BLaER1 treated with 17β-estradiol and CSF1 and Interleukin-3, amounts not matched to agents 10 nM and 100 nM (cell line): ENCODE data around the gene TMED7.
"Not testable (repeated sequence)": the region's sequence is repeated elsewhere in the genome, so short reads cannot be mapped to it uniquely, and the experiment has no call there.

ENCODE experiments used
- H3K27ac ChIP-seq, 11 experiments: shearing (Covaris generic); formaldehyde crosslinking; 2 replicates each; pipeline ENCODE4 v1.8.1; 2022
- H3K27me3 ChIP-seq, 11 experiments: shearing (Covaris generic); formaldehyde crosslinking; 2 replicates each; pipeline ENCODE4 v1.8.1; 2022
- H3K36me3 ChIP-seq, 11 experiments: shearing (Covaris generic); formaldehyde crosslinking; 2 replicates each; pipeline ENCODE4 v1.8.1; 2022
- H3K4me1 ChIP-seq, 10 experiments: shearing (Covaris generic); formaldehyde crosslinking; 2 replicates each; pipeline ENCODE4 v1.8.1; 2022
- H3K4me2 ChIP-seq, 11 experiments: shearing (Covaris generic); formaldehyde crosslinking; 2 replicates each; pipeline ENCODE4 v1.8.1; 2022
- H3K4me3 ChIP-seq, 10 experiments: shearing (Covaris generic); formaldehyde crosslinking; 2 replicates each; pipeline ENCODE4 v1.8.1; 2022
- H3K9ac ChIP-seq, 11 experiments: shearing (Covaris generic); formaldehyde crosslinking; 2 replicates each; pipeline ENCODE4 v1.8.1; 2022
- H3K9me3 ChIP-seq, 11 experiments: shearing (Covaris generic); formaldehyde crosslinking; replicated peaks in 1 of 11; 2 replicates each; pipeline ENCODE4 v1.8.1; 2022
- H4K20me1 ChIP-seq, 11 experiments: shearing (Covaris generic); formaldehyde crosslinking; 2 replicates each; pipeline ENCODE4 v1.8.1; 2022
- Cebpa-rat ChIP-seq, 11 experiments: shearing (Covaris generic); IDR thresholded peaks; 2 replicates each; pipeline ENCODE4 v1.8.1; 2022

Gene TMED7

GRCh38 chr5:115625579-115626444 is at the start of gene TMED7:
Gene TMED7 (minus strand): TSS chr5:115626036. CDS start chr5:115625792, 244 bp downstream.
- no peaks in the 10 kb centered on the region for H3K27me3 ChIP-seq
- H3K9me3 ChIP-seq, result no peaks in the 10 kb centered on the region
- H3K27ac ChIP-seq, result peak within 1 kb of the TSS; percentile 89 to 99 (median 94)
- H4K20me1 ChIP-seq, result peaks cover 34 to 48% (median 42%) of the 10 kb centered on the region in 11 experiments; a peak in 21 of 22 replicates
- peaks cover 34 to 48% (median 41%) of the 10 kb centered on the region in 10 experiments for H3K4me1 ChIP-seq
- H3K36me3 ChIP-seq, result peaks cover 11 to 38% (median 26%) of the 10 kb centered on the region in 11 experiments
- H3K9ac ChIP-seq, result peak within 1 kb of the TSS; percentile 91 to 99 (median 94)
- peak within 1 kb of the TSS; percentile 91 to 99 (median 96) for H3K4me2 ChIP-seq
- no peak for TF ChIP-seq Cebpa-rat (IDR thresholded peaks at IDR 0.05)
- peak within 1 kb of the TSS; percentile 80 to 99 (median 88) for H3K4me3 ChIP-seq

GRCh38 chr5:115674782-115675181 is 48.9 kb upstream of the TMED7 start:
- H3K4me2 ChIP-seq, H3K27me3 ChIP-seq, H3K9ac ChIP-seq, H3K27ac ChIP-seq, H3K4me1 ChIP-seq, H3K4me3 ChIP-seq, H3K9me3 ChIP-seq, H4K20me1 ChIP-seq, H3K36me3 ChIP-seq: not testable (repeated sequence)

- TF ChIP-seq Cebpa-rat (IDR thresholded peaks at IDR 0.05), result no peak
- H3K4me2 ChIP-seq, result no peak overlapping the region
- H3K9ac ChIP-seq, result no peak overlapping the region
Measured at GRCh38 chr5:115673596-115673995, 47.8 kb upstream of the TMED7 start.

GRCh38 chr5:115671939-115672338 is 46.1 kb upstream of the TMED7 start:
- H3K27me3 ChIP-seq, result no peaks in the 10 kb centered on the region

More at GRCh38 chr5:115673596-115673995, 47.8 kb upstream of the TMED7 start:
- Histone ChIP-seq H3K27ac (no peak overlapping the region), H3K27me3 (no peaks in the 10 kb centered on the region), H3K4me1 (no peaks in the 10 kb centered on the region), H4K20me1 (no peaks in the 10 kb centered on the region), H3K36me3 (no peaks in the 10 kb centered on the region), H3K4me3 (no peak overlapping the region), H3K9me3 (peaks cover 0 to 3% (median 0%) of the 10 kb centered on the region in 11 experiments; a peak in 4 of 22 replicates)

GRCh38 chr5:115666023-115666422 is 40.2 kb upstream of the TMED7 start:
- no peak overlapping the region for H3K4me2 ChIP-seq
- no peaks in the 10 kb centered on the region for H3K36me3 ChIP-seq
- no peaks in the 10 kb centered on the region for H3K27me3 ChIP-seq
- no peaks in the 10 kb centered on the region for H3K4me1 ChIP-seq
- no peaks in the 10 kb centered on the region for H4K20me1 ChIP-seq
- no peak overlapping the region for H3K4me3 ChIP-seq
- no peak overlapping the region for H3K27ac ChIP-seq
- H3K9me3 ChIP-seq, result peaks cover 7 to 35% (median 28%) of the 10 kb centered on the region in 11 experiments; a peak in 21 of 22 replicates
- H3K9ac ChIP-seq, result no peak overlapping the region
- TF ChIP-seq Cebpa-rat (IDR thresholded peaks at IDR 0.05), result no peak

More at GRCh38 chr5:115671939-115672338, 46.1 kb upstream of the TMED7 start:
- H3K36me3 ChIP-seq, result no peaks in the 10 kb centered on the region
- H3K27ac ChIP-seq, result no peak overlapping the region
- peaks cover 7 to 15% (median 13%) of the 10 kb centered on the region in 11 experiments; a peak in 21 of 22 replicates for H3K9me3 ChIP-seq
- no peaks in the 10 kb centered on the region for H4K20me1 ChIP-seq
- H3K4me1 ChIP-seq, result no peaks in the 10 kb centered on the region
- H3K9ac ChIP-seq, result no peak overlapping the region
- H3K4me2 ChIP-seq, result no peak overlapping the region
- H3K4me3 ChIP-seq, result no peak overlapping the region
- TF ChIP-seq Cebpa-rat (IDR thresholded peaks at IDR 0.05), result no peak

- no peaks in the 10 kb centered on the region for H3K27me3 ChIP-seq
- H3K4me1 ChIP-seq, result no peaks in the 10 kb centered on the region
- no peak overlapping the region for H3K9ac ChIP-seq
- H3K27ac ChIP-seq, result no peak overlapping the region
- no peak overlapping the region for H3K4me3 ChIP-seq
- peaks cover 0 to 16% (median 10%) of the 10 kb centered on the region in 11 experiments; a peak in 12 of 22 replicates for H3K9me3 ChIP-seq
- H3K4me2 ChIP-seq, result no peak overlapping the region
- no peak for TF ChIP-seq Cebpa-rat (IDR thresholded peaks at IDR 0.05)
- H3K36me3 ChIP-seq, result no peaks in the 10 kb centered on the region
- no peaks in the 10 kb centered on the region for H4K20me1 ChIP-seq
Measured at GRCh38 chr5:115661563-115661962, 35.7 kb upstream of the TMED7 start.

GRCh38 chr5:115661101-115661500 is 35.3 kb upstream of the TMED7 start:
- Histone ChIP-seq H3K27me3 (no peaks in the 10 kb centered on the region), H3K27ac (no peak overlapping the region), H4K20me1 (no peaks in the 10 kb centered on the region), H3K4me1 (no peaks in the 10 kb centered on the region), H3K4me2 (no peak overlapping the region), H3K9ac (no peak overlapping the region), H3K4me3 (no peak overlapping the region), H3K36me3 (no peaks in the 10 kb centered on the region), H3K9me3 (peaks cover 0 to 12% (median 6%) of the 10 kb centered on the region in 11 experiments; a peak in 11 of 22 replicates)
- TF ChIP-seq Cebpa-rat (IDR thresholded peaks at IDR 0.05), result no peak

- Histone ChIP-seq H3K4me2 (no peak overlapping the region), H3K4me1 (no peaks in the 10 kb centered on the region), H3K9me3 (no peaks in the 10 kb centered on the region), H3K27me3 (no peaks in the 10 kb centered on the region), H4K20me1 (no peaks in the 10 kb centered on the region), H3K9ac (no peak overlapping the region), H3K36me3 (no peaks in the 10 kb centered on the region), H3K4me3 (no peak overlapping the region), H3K27ac (no peak overlapping the region)
- no peak for TF ChIP-seq Cebpa-rat (IDR thresholded peaks at IDR 0.05)
Measured at GRCh38 chr5:115657881-115658233, 32.0 kb upstream of the TMED7 start.

- TF ChIP-seq Cebpa-rat (IDR thresholded peaks at IDR 0.05), result no peak; a peak in 1 of 22 replicates
- Histone ChIP-seq H4K20me1 (no peaks in the 10 kb centered on the region), H3K27ac (no peak overlapping the region), H3K9ac (no peak overlapping the region), H3K4me2 (no peak overlapping the region), H3K4me3 (no peak overlapping the region), H3K9me3 (no peaks in the 10 kb centered on the region), H3K4me1 (no peaks in the 10 kb centered on the region), H3K27me3 (no peaks in the 10 kb centered on the region), H3K36me3 (no peaks in the 10 kb centered on the region)
Measured at GRCh38 chr5:115657125-115657880, 31.5 kb upstream of the TMED7 start.
